OCI-LY3 (cell line): Measurements from ENCODE around the gene KMT2E.

Source experiments
- H2AFZ ChIP-seq: fragments of 200-600, 300-600 bp; shearing (Covaris generic); 2 replicates; pipeline ENCODE4 v1.6.0; 2014; ENCODE audit warnings: antibody characterized with exemption, low read depth, low read length
- H3K27ac ChIP-seq: fragments of 200-600, 300-600 bp; sonication (generic); 2 replicates; pipeline ENCODE4 v1.5.1; 2014; ENCODE audit warnings: mild to moderate bottlenecking, low read length, moderate library complexity, mixed read lengths
- H3K27me3 ChIP-seq: fragments of 200-600, 300-600 bp; sonication (generic); 2 replicates; pipeline ENCODE4 v1.6.1; 2014; ENCODE audit warnings: low read depth, low read length, mixed read lengths
- H3K36me3 ChIP-seq: fragments of 200-600, 300-600 bp; sonication (generic); replicated peaks from 2 replicates; pipeline ENCODE3; 2014; ENCODE audit warnings: low read depth, low read length, mixed read lengths
- H3K4me1 ChIP-seq: fragments of 300-600, 200-600 bp; sonication (generic); 2 replicates; pipeline ENCODE4 v1.6.1; 2014; ENCODE audit warnings: low read length, mixed read lengths
- H3K4me2 ChIP-seq: fragments of 200-600, 300-600 bp; sonication (generic); 2 replicates; pipeline ENCODE4 v1.6.1; 2014; ENCODE audit warnings: low read length, mixed read lengths
- H3K4me3 ChIP-seq: fragments of 300-600, 200-600 bp; sonication (generic); 2 replicates; pipeline ENCODE4 v1.5.1; 2014; ENCODE audit warnings: antibody characterized with exemption, mild to moderate bottlenecking, low read length, moderate library complexity
- H3K79me2 ChIP-seq: fragments of 300-600, 200-600 bp; shearing (Covaris generic); 2 replicates; pipeline ENCODE4 v1.6.1; 2014; ENCODE audit warnings: mild to moderate bottlenecking, low read length, mixed read lengths
- H3K9ac ChIP-seq: fragments of 300-600, 200-600 bp; shearing (Covaris generic); 2 replicates; pipeline ENCODE4 v1.6.0; 2014; ENCODE audit warnings: mild to moderate bottlenecking, low read length, moderate library complexity
- H3K9me3 ChIP-seq: fragments of 200-600, 300-600 bp; shearing (Covaris generic); 2 replicates; pipeline ENCODE4 v1.6.1; 2014; ENCODE audit warnings: low read length, mixed read lengths; ENCODE audit not compliant: insufficient read depth
- H4K20me1 ChIP-seq: fragments of 200-600, 300-600 bp; sonication (generic); 2 replicates; pipeline ENCODE4 v1.6.1; 2016; ENCODE audit warnings: low read length, mixed read lengths; ENCODE audit not compliant: insufficient read depth
- EZH2phosphoT487 ChIP-seq: fragments of 200-600 bp; shearing (Covaris generic); IDR thresholded peaks from 2 replicates; pipeline ENCODE4 v1.6.1; 2018; ENCODE audit warnings: antibody characterized with exemption, mixed run types, low read depth
- TF ChIP-seq, protein P1 (sequence below): fragments of 200-600, 300-600 bp; sonication (generic); IDR thresholded peaks from 2 replicates; pipeline ENCODE4 v1.5.1; 2014; ENCODE audit warnings: antibody characterized with exemption, low read length, low read depth

KMT2E gene

GRCh38 chr7:105137898-105138297, 123.9 kb downstream of the KMT2E start:
- Histone ChIP-seq H4K20me1 (no peaks in the 10 kb centered on the region; the same call in 1 of the 2 replicates), H3K4me3 (no peak overlapping the region), H3K9ac (no peak overlapping the region), H3K9me3 (no peaks in the 10 kb centered on the region), H3K4me1 (no peaks in the 10 kb centered on the region), H3K27me3 (no peaks in the 10 kb centered on the region), H2AFZ (no peak overlapping the region), H3K27ac (no peak overlapping the region), H3K79me2 (no peaks in the 10 kb centered on the region), H3K4me2 (no peak overlapping the region), H3K36me3 (peaks cover 10% of the 10 kb centered on the region)
- TF ChIP-seq EZH2phosphoT487, result no peak
- TF ChIP-seq, protein P1, sequence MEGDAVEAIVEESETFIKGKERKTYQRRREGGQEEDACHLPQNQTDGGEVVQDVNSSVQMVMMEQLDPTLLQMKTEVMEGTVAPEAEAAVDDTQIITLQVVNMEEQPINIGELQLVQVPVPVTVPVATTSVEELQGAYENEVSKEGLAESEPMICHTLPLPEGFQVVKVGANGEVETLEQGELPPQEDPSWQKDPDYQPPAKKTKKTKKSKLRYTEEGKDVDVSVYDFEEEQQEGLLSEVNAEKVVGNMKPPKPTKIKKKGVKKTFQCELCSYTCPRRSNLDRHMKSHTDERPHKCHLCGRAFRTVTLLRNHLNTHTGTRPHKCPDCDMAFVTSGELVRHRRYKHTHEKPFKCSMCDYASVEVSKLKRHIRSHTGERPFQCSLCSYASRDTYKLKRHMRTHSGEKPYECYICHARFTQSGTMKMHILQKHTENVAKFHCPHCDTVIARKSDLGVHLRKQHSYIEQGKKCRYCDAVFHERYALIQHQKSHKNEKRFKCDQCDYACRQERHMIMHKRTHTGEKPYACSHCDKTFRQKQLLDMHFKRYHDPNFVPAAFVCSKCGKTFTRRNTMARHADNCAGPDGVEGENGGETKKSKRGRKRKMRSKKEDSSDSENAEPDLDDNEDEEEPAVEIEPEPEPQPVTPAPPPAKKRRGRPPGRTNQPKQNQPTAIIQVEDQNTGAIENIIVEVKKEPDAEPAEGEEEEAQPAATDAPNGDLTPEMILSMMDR, result no peak

- no peak overlapping the region for H2AFZ ChIP-seq
- H4K20me1 ChIP-seq, result no peaks in the 10 kb centered on the region; the same call in 1 of the 2 replicates
- no peaks in the 10 kb centered on the region for H3K79me2 ChIP-seq
- no peak overlapping the region for H3K27ac ChIP-seq
- no peak overlapping the region for H3K4me3 ChIP-seq
- TF ChIP-seq, protein P1, result no peak
- no peak for TF ChIP-seq EZH2phosphoT487
- no peak overlapping the region for H3K4me2 ChIP-seq
- no peaks in the 10 kb centered on the region for H3K27me3 ChIP-seq
- H3K4me1 ChIP-seq, result no peaks in the 10 kb centered on the region
- no peaks in the 10 kb centered on the region for H3K9me3 ChIP-seq
- no peak overlapping the region for H3K9ac ChIP-seq
- H3K36me3 ChIP-seq, result peaks cover 10% of the 10 kb centered on the region
Observed at GRCh38 chr7:105139381-105139780, 125.4 kb downstream of the KMT2E start.

DNA sequence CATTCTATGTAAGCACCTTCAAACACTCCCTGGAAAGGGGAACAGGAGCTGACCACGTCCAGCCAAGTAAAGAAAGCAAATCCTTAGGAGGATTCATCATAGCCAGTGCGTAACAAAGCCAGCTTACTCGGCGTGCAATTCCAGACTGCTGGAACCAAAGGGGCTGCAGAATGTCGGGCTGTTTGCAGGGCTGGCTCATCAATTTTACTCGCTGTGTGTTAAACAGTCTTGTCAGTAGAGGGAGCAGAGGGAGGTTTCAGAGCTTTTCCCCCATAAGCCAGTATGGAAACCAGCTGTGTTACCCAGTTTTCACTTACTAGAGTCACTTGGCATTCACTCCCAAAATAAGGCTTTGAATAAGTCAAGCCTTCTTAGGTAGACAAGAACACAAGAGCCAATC, 127.1 kb downstream of the KMT2E start:
- TF ChIP-seq, protein P1, result peak; percentile 44
- TF ChIP-seq EZH2phosphoT487, result no peak

DNA sequence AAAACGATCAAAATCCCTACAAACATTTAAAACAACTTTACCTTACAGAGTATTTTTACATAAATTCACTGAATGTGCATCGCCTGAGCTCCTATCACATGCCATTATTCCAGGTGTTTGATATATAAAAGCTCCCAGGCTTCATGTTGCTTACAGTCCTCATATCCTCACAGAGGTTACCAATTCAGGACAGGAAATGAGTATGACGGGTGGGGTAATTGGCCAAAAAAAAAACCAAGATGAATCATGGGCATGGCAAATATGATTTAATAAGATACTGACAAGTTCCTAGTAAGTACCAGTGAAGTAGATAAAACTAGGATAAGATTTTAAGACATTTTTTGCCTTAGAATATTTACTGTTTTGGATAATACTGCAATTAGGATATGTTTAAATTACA, 135.8 kb downstream of the KMT2E start:
- TF ChIP-seq, protein P1, result no peak
- TF ChIP-seq EZH2phosphoT487, result no peak
- H2AFZ ChIP-seq, result no peak overlapping the region
- no peaks in the 10 kb centered on the region for H3K27me3 ChIP-seq
- H3K9me3 ChIP-seq, result no peaks in the 10 kb centered on the region
- H3K4me3 ChIP-seq, result no peak overlapping the region
- H3K27ac ChIP-seq, result no peak overlapping the region
- H3K4me2 ChIP-seq, result no peak overlapping the region
- H3K4me1 ChIP-seq, result no peaks in the 10 kb centered on the region
- H3K79me2 ChIP-seq, result no peaks in the 10 kb centered on the region
- H3K36me3 ChIP-seq, result no peaks in the 10 kb centered on the region
- H4K20me1 ChIP-seq, result no peaks in the 10 kb centered on the region
- H3K9ac ChIP-seq, result no peak overlapping the region

More for the DNA sequence above, 127.1 kb downstream of the KMT2E start:
- Histone ChIP-seq H2AFZ (no peak overlapping the region), H3K4me2 (no peak overlapping the region), H4K20me1 (no peaks in the 10 kb centered on the region; the same call in 1 of the 2 replicates), H3K4me3 (no peak overlapping the region), H3K9ac (no peak overlapping the region), H3K4me1 (no peaks in the 10 kb centered on the region), H3K27ac (no peak overlapping the region), H3K27me3 (no peaks in the 10 kb centered on the region), H3K9me3 (no peaks in the 10 kb centered on the region), H3K36me3 (peaks cover 10% of the 10 kb centered on the region), H3K79me2 (no peaks in the 10 kb centered on the region)
